Subcutaneous adipose tissue (tissue), 4 donors: ENCODE measurements around the gene AGRN. TPM values are rescaled to one million over a fixed set of nuclear protein-coding genes. Genes with fewer than 3 reads are reported as not detected.

Experiments
- CTCF ChIP-seq: fragments of 450-650 bp; IDR thresholded peaks from one replicate; pipeline ENCODE4 v1.5.1; 2016; ENCODE audit warnings: low read depth, mild to moderate bottlenecking, control low read depth, antibody characterized with exemption, moderate library complexity
- total RNA-seq, 4 donors: library from RNA; depleted of rRNA; stranded (reverse); fragments of >200 nt; gene quantifications; one replicate each; pipeline ENCODE4 v1.1.0, GENCODE V29; 2016

AGRN gene
- total RNA-seq, 4 donors from 2014 or later, result 3.8 to 13.2 (median 10.5) TPM

GRCh38 chr1:1033009-1033587 lies 13.2 kb downstream of the AGRN start:
- TF ChIP-seq CTCF, result no peak

- TF ChIP-seq CTCF, result no peak
Observed at GRCh38 chr1:1033731-1034438, 14.0 kb downstream of the AGRN start.

- TF ChIP-seq CTCF, result no peak
Observed at GRCh38 chr1:1034439-1034781, 14.5 kb downstream of the AGRN start.

GRCh38 chr1:1035291-1035943 lies 15.5 kb downstream of the AGRN start:
- TF ChIP-seq CTCF, result no peak

GRCh38 chr1:1037366-1038327 lies 17.7 kb downstream of the AGRN start:
- TF ChIP-seq CTCF, result no peak

- no peak for TF ChIP-seq CTCF
Observed at GRCh38 chr1:1038694-1039093, 18.8 kb downstream of the AGRN start.
